ENCODE measurements around the gene ZNRD2.

Gene ZNRD2

GRCh38 chr11:65573391-65574079, 3.3 kb downstream of the ZNRD2 start:
- DNase-seq (ENCODE audit: low spot score): no peak

- peak; percentile 98 for DNase-seq (ENCODE audit: low spot score)
These were observed 4.0 kb downstream of the ZNRD2 start for GRCh38 chr11:65574109-65574810.

- no peak for DNase-seq (ENCODE audit: low spot score)
These were observed 4.7 kb downstream of the ZNRD2 start for GRCh38 chr11:65574811-65575567.

DNA sequence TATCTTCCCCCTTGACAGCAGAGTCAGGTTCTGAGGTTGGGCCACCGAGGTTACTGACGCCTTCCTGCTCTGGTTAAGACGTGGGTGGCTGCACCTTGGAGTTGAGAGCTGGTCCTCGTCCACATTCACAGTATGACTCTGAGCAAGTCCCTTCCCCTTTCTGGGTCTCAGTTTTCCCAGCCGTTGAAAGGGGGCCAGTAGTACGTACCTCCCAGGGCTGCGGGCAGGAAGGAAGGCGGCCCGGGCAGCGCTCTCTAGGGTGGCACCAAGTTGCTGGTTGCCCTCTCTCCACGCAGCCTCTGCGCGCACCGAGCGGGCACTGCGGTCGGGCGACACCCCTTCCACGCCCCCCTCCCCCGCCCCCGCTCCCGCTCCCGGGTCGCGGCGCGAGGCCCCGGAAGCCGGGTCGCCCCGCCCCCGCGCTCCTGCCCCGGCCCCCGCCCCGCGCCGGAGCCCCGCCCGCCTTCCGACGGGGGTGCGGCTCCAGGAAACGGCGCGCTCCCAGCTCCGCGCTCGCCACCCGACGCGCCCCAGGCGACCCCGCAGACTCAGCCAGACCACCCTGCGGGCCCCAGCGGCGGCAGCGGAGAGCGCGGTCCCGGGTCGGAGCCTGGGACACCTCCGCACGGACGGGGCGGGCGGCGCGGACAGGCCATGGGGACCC, 5.4 kb downstream of the ZNRD2 start, which contains the start of gene EHBP1L1:
EHBP1L1 (plus strand) TSS at position 486 of the 664 bp plus-strand sequence. CDS start 250 bp downstream, outside the sequence.
- DNase-seq (ENCODE audit: low spot score): peak; percentile 88

- DNase-seq (ENCODE audit: low spot score): no peak
These were observed 6.1 kb downstream of the ZNRD2 start for GRCh38 chr11:65576232-65576866.

GRCh38 chr11:65576867-65577755, 6.8 kb downstream of the ZNRD2 start:
- no peak for DNase-seq (ENCODE audit: low spot score)

GRCh38 chr11:65577756-65578109, 7.5 kb downstream of the ZNRD2 start:
- DNase-seq (ENCODE audit: low spot score): no peak

GRCh38 chr11:65578134-65578533, 7.9 kb downstream of the ZNRD2 start:
- no peak for DNase-seq (ENCODE audit: low spot score)

DNA sequence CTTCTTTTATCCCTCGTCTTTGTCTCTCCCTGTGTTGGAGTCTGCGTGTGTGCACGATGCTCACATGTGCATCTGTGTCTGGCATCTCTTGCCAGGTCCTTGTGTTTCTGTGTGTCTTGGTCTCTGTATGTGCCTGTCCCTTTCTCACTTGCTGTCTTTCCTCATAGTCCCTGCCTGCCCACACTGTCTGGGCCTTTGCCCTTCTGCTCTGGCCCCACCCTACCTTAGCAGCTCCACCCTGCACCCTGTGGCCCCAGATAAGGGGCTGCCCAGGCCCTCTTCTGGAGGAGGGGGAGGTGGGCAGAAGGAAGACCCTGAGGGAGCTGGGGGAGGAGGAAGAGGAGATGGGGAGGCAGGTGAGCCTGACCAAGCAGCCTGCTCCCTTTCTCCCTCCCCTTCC, 8.4 kb downstream of the ZNRD2 start:
- no peak for DNase-seq (ENCODE audit: low spot score)

DNA sequence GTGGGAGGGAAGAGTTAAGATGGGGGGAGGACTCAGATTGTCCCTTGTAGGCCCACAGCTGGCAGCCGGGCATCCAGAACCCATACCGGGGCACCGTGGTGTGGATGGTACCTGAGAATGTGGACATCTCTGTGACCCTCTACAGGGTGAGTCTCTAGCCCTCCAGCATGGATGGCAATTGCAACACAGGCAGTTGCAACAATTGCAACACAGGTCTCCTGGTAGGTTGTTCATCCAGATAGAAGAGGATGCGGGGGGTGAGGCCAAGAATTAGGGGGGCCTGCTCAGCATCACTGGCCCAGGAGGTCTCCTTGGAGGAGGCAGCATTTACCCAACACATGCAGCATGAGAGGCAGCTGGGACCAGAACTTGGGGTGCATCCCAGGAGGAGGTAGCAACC, 9.0 kb downstream of the ZNRD2 start:
- DNase-seq (ENCODE audit: low spot score): no peak

DNA sequence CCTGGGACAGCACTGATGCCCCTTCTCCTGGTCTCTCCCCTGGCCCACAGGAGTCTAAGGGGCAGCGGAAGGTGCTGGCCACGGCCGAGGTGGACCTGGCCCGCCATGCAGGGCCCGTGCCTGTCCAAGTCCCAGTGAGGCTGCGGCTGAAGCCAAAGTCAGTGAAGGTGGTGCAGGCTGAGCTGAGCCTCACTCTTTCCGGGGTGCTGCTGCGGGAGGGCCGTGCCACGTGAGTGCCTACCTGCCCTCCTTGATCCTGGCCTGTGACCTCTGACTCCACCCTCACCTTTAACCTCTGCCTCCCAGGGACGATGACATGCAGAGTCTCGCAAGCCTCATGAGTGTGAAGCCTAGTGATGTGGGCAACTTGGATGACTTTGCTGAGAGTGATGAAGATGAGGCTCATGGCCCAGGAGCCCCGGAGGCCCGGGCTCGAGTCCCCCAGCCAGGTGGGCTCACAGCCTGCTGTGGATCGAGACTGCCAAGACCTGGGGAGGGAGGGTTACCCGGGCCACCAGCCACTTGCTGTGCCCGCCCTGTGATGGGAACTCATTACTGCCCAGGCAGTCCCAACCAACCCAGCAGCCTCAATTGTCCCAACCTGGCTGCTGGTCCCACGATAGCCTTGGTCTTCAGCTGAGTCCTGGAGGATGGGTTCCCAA, 9.9 kb downstream of the ZNRD2 start:
- DNase-seq (ENCODE audit: low spot score): no peak

- DNase-seq (ENCODE audit: low spot score): no peak
These were observed 10.5 kb downstream of the ZNRD2 start for GRCh38 chr11:65580756-65581155.

- no peak for DNase-seq (ENCODE audit: low spot score)
These were observed 11.7 kb downstream of the ZNRD2 start for GRCh38 chr11:65581928-65582327.

- no peak for DNase-seq (ENCODE audit: low spot score)
These were observed 13.3 kb downstream of the ZNRD2 start for GRCh38 chr11:65583589-65583988.

DNA sequence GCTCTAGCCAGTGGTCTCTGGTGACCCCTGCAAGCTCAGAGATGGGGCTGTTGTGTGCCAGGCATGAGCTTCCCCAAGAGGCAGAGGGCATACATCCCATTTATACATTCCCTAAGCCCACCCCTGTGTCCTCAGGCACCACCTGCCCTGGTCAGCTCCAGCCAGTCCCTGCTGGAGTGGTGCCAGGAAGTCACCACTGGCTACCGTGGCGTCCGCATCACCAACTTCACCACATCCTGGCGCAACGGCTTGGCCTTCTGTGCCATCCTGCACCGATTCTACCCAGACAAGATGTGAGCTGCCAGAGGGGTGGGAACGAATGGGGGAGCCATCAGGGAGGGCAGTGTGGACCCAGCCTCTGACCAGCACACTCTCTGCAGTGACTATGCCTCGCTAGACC, 13.8 kb downstream of the ZNRD2 start:
- DNase-seq (ENCODE audit: low spot score): no peak

DNA sequence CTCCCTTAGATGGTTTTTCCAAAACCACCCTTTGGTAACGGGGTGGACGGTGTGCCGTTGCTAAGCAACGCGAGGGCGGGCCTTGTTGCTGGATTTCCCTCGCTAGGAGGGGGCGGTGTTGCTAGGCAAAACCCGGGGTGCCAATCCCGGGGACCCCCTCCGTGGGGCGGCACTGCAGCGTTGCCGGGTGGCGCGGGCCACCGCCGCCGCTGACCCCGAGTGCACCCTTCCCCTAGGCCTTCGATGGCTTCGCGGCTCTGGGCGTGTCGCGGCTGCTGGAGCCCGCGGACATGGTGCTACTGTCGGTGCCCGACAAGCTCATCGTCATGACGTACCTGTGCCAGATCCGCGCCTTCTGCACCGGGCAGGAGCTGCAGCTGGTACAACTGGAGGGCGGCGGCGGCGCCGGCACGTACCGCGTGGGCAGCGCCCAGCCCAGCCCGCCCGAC, 14.5 kb downstream of the ZNRD2 start:
- DNase-seq (ENCODE audit: low spot score): no peak

- no peak for DNase-seq (ENCODE audit: low spot score)
These were observed 15.3 kb downstream of the ZNRD2 start for GRCh38 chr11:65585396-65586246.

- no peak for DNase-seq (ENCODE audit: low spot score)
These were observed 16.0 kb downstream of the ZNRD2 start for GRCh38 chr11:65586247-65586630.

- DNase-seq (ENCODE audit: low spot score): peak; percentile 67
These were observed 16.4 kb downstream of the ZNRD2 start for GRCh38 chr11:65586676-65587075.
